ENCODE results near the gene CHST7. TPM values are rescaled to one million over a fixed set of nuclear protein-coding genes. Genes with fewer than 3 reads are reported as not detected.

Gene CHST7
- total RNA-seq, 1 experiment from 2014 or later = 17.1 TPM

DNA sequence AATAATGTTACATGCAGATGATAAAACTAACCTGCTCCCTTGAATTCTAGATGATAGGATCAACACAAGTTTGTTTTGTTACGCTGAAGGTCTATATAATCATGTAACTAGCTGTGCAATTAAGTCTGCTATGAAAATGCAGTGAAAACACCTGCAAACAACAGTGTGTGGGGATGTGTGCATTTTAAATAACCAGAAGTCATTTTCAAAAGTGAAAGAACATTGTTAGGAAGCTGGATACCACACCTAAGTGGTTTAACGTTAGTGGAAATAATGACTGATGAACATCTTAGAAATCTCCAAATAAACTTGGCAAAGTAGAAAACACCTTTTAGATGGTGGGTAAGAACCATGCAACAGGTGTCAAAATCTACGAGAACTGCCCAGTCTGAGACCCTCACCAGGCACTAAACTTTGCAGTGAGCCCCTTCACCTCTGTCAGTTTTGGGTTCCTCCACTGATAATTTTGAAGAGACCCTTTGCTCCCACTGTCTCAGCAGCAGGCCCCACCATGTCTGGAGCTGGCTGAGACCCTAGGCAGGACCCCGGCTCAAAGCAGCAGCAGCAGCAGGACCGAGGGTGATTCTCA, 36.6 kb downstream of the CHST7 start:
- Histone ChIP-seq H3K9me3 (ENCODE audit: control insufficient read depth, low read depth, low read length) (peaks cover 42% of the 10 kb centered on the region), H3K18ac (ENCODE audit: insufficient read length, low read depth, low read length) (no peak overlapping the region), H3K79me1 (ENCODE audit: insufficient read depth, low read depth, low read length, poor library complexity, severe bottlenecking) (no peaks in the 10 kb centered on the region), H2BK12ac (ENCODE audit: insufficient read length, low read depth, low read length) (no peak overlapping the region), H4K5ac (ENCODE audit: insufficient read length, low read depth, low read length) (no peak overlapping the region), H4K91ac (ENCODE audit: insufficient read length, low read depth, low read length) (no peak overlapping the region), H3K14ac (ENCODE audit: insufficient read depth, low read length) (no peak overlapping the region), H2BK20ac (ENCODE audit: low read depth, low read length, poor library complexity, severe bottlenecking) (no peak overlapping the region), H3K27ac (ENCODE audit: insufficient read length, low read depth, low read length) (no peak overlapping the region), H4K20me1 (ENCODE audit: control insufficient read depth, insufficient read depth, insufficient read length) (no peaks in the 10 kb centered on the region), H2AK5ac (ENCODE audit: insufficient read length, low read length) (no peak overlapping the region), H2BK5ac (ENCODE audit: insufficient read length, low read length) (no peak overlapping the region), H3K9ac (ENCODE audit: extremely low read depth, insufficient read length, low read length) (no peak overlapping the region), H3T11ph (ENCODE audit: low read length) (no peak overlapping the region), H3K23me2 (ENCODE audit: insufficient read length, low read depth, low read length, poor library complexity, severe bottlenecking) (no peaks in the 10 kb centered on the region), H3K23ac (ENCODE audit: insufficient read length, low read depth, low read length) (no peak overlapping the region), H3K4me2 (ENCODE audit: insufficient read depth, insufficient read length, low read length) (no peak overlapping the region), H2BK120ac (ENCODE audit: low read depth, low read length, poor library complexity, severe bottlenecking) (no peak overlapping the region), H4K8ac (replicated peaks; ENCODE audit: insufficient read length, low read depth, low read length) (no peak overlapping the region), H3K79me2 (ENCODE audit: insufficient read depth, low read length) (no peaks in the 10 kb centered on the region), H3K4me1 (ENCODE audit: insufficient read depth, low read length) (no peaks in the 10 kb centered on the region), H3K4ac (ENCODE audit: low read depth, low read length) (no peak overlapping the region), H2AFZ (ENCODE audit: low read length) (no peak overlapping the region), H3K56ac (ENCODE audit: insufficient read length, low read depth, low read length) (no peak overlapping the region), H3K27me3 (ENCODE audit: insufficient read depth, low read length) (no peaks in the 10 kb centered on the region), H2BK15ac (ENCODE audit: low read depth, low read length) (no peak overlapping the region)
- WGBS (ENCODE audit: extremely low coverage, insufficient read length, low lambda C conversion rate) = no CpG with 5 or more reads among the region's 5 CpGs
- H3K4me3 Mint-ChIP-seq = no peak overlapping the region
- H3K27me3 Mint-ChIP-seq (ENCODE audit: low read depth) = peaks cover 2% of the 10 kb centered on the region; the same call in 1 of the 2 replicates
- H3K9me3 Mint-ChIP-seq = peaks cover 69 to 77% of the 10 kb centered on the region in 2 experiments
- DNase-seq = no peak
- no peak for TF ChIP-seq CTCF (conservative IDR thresholded peaks at IDR 0.05)
- H3K27ac Mint-ChIP-seq = no peak overlapping the region
- H3K4me1 Mint-ChIP-seq = no peaks in the 10 kb centered on the region
- H3K36me3 Mint-ChIP-seq (ENCODE audit: insufficient read depth in 1 of 3, low read depth in 3 of 3) = peaks cover 4 to 27% (median 22%) of the 10 kb centered on the region in 3 experiments; a peak in 6 of 7 replicates

Measured in H9 (cell line).